OCI-LY1 (cell line): Measurements from ENCODE around the gene DPYSL3.

ENCODE experiments used
- EZH2 ChIP-seq: fragments of 200-600 bp; sonication (generic), shearing (Covaris generic); IDR thresholded peaks from 2 replicates; pipeline ENCODE4 v1.8.0; 2017; ENCODE audit warnings: borderline replicate concordance, mixed run types, mild to moderate bottlenecking, antibody characterized with exemption, low read length, moderate library complexity, mixed read lengths
- TF ChIP-seq, protein P1 (sequence below): fragments of 200-600 bp; sonication (generic), shearing (Covaris generic); IDR thresholded peaks from 2 replicates; pipeline ENCODE4 v1.5.1; 2017; ENCODE audit warnings: mild to moderate bottlenecking, antibody characterized with exemption, low read length, moderate library complexity, mixed read lengths

DNA sequence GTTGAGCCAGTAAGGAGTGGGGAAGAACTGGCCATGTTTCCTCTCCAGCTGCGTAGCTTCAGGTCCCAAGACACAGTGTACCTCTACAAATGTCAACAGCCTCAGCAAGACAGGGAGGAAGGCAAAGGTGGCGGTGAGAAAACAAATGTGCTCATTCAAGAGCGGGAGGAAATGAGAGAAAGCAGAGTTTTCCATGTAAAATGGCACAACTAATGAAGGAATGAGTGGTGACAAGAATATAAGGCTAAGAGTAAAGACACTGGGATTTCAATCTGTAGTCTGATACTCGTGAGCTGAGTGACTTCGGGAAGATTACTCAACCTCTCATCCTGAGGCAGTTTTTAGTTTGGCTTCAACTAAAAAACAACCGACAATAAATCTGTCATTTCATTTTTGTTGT is 67.6 kb downstream of the DPYSL3 start:
- TF ChIP-seq, protein P1, sequence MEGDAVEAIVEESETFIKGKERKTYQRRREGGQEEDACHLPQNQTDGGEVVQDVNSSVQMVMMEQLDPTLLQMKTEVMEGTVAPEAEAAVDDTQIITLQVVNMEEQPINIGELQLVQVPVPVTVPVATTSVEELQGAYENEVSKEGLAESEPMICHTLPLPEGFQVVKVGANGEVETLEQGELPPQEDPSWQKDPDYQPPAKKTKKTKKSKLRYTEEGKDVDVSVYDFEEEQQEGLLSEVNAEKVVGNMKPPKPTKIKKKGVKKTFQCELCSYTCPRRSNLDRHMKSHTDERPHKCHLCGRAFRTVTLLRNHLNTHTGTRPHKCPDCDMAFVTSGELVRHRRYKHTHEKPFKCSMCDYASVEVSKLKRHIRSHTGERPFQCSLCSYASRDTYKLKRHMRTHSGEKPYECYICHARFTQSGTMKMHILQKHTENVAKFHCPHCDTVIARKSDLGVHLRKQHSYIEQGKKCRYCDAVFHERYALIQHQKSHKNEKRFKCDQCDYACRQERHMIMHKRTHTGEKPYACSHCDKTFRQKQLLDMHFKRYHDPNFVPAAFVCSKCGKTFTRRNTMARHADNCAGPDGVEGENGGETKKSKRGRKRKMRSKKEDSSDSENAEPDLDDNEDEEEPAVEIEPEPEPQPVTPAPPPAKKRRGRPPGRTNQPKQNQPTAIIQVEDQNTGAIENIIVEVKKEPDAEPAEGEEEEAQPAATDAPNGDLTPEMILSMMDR: no peak
- no peak for TF ChIP-seq EZH2
